GOT3 (cell line): ENCODE data around the gene FN1.

Experiments used
- DNase-seq: peaks from one replicate; lab custom pipeline; 2025; ENCODE audit warnings: mixed read lengths; lab: John Stamatoyannopoulos, UW

The FN1 gene

GRCh38 chr2:215407061-215407460 is 28.8 kb downstream of the FN1 start:
- DNase-seq = no peak

DNA sequence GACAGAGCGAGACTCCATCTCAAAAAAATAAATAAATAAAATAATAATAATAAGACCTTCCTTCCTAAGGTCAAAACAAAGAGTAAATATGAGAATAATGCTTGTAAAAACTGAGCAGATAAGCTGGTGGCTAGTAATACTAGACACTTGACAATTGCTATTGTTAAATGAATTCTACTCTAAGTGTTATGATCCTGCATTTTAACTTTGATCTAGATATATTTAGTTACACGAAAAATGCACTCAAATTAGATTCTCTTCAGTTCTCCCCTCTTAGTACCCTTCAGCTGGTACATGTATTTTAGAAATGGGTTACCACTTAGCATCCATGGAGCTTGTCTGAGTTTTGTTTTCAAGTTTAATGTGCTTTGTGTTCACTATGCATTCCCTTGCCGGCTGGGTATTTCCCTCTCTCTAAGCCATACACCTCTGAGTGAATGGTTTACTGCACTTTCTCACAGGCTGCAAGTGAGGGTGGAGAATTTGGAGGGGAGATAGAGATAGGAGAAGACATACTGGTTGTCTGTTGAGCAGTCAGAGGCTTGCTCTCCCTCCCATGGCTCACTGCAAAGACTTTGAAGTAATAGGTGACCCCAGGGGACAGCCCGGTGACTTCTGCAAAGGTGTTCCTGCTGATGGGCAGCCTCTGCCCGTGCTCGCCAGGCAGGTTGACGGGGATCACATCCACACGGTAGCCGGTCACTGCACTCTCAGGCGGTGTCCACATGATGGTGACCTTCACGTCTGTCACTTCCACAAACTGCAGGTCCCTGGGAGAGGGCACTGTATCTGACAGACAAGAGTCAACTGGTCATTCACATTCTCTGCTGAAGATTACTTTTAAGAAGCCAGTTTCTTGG is 29.9 kb downstream of the FN1 start:
- DNase-seq = no peak

- DNase-seq = no peak
These were observed 31.4 kb downstream of the FN1 start for GRCh38 chr2:215404348-215405012.

- DNase-seq = no peak
These were observed 32.2 kb downstream of the FN1 start for GRCh38 chr2:215403441-215404347.

- DNase-seq = no peak
These were observed 33.9 kb downstream of the FN1 start for GRCh38 chr2:215401896-215402379.

- no peak for DNase-seq
These were observed 36.7 kb downstream of the FN1 start for GRCh38 chr2:215399067-215399716.

- DNase-seq = no peak
These were observed 38.1 kb downstream of the FN1 start for GRCh38 chr2:215397632-215398341.

GRCh38 chr2:215396595-215397313 is 39.1 kb downstream of the FN1 start:
- DNase-seq = no peak

- DNase-seq = no peak
These were observed 40.0 kb downstream of the FN1 start for GRCh38 chr2:215395687-215396460.

GRCh38 chr2:215394102-215394805 is 41.6 kb downstream of the FN1 start:
- DNase-seq = no peak

GRCh38 chr2:215392687-215393270 is 43.1 kb downstream of the FN1 start:
- no peak for DNase-seq

GRCh38 chr2:215392164-215392563 is 43.7 kb downstream of the FN1 start:
- no peak for DNase-seq

GRCh38 chr2:215391531-215391930 is 44.3 kb downstream of the FN1 start:
- DNase-seq = no peak

DNA sequence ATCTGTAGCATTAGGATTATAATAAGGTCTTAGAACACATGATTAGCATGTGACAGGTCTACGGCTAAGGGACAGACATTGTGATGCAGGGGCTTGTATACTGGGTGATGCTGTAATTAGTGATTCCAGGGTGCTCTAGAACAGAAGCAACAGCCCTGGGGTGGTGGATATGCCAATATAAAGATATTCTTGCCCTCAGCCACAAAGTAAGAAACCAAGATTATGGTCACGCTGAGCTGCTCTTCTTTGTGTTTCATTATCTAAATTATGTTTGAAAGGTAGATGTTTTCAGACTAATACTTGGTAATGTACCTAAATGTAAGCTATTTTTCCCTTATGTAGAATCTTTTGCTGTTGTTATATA is 45.3 kb downstream of the FN1 start:
- no peak for DNase-seq

DNA sequence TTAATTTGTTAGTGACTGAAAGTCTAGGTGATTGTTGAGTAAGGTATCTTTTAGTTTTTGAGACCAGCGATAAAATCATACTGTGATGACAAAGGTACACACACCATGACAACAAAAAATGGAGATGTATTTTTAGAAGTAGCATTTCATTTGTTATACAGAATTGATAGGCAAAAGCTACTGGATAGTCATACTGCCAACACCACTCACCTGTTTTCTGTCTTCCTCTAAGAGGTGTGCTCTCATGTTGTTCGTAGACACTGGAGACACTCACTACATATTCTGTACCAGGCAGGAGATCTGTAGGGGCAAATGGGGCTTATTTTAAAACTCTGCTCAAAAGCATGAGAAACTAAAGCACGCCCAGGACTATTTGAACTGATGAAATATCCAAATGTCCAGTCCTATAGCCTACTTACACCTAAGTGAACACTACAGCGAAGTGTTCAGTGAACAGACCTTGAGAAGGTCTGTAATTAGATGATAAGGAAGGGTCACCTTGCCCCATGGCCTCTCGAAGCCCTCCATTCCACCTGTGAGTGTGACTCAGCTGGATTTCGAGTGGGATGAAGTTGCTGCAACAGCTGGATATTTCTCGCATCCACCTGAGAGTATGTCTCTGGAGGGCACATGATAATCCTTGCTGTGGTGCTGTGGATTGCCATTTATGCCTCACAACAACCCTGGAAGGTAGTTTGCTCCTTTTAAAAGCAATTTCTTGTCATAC is 47.7 kb downstream of the FN1 start:
- DNase-seq = no peak

DNA sequence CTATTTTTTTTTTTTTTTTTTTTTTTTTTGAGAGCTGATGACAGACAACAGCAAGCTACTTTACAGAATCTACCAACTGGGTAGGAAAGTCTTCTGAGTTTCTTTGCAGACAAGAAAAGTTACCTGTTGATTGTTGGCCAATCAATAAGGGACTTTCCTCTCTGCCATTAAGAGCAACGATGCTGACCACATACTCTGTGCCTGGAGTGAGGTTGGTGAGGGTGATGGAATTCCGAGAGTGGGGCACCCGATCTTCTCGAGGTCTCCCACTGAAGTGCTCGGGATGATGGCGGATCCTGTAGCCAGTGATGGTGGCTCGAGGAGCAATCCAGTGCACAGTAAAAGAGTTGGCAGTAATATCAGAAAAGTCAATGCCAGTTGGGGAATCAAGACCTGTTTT is 49.3 kb downstream of the FN1 start:
- no peak for DNase-seq

GRCh38 chr2:215384710-215385109 is 51.2 kb downstream of the FN1 start:
- DNase-seq = no peak
